ENCODE measurements around the gene PITPNC1.

Gene PITPNC1

DNA sequence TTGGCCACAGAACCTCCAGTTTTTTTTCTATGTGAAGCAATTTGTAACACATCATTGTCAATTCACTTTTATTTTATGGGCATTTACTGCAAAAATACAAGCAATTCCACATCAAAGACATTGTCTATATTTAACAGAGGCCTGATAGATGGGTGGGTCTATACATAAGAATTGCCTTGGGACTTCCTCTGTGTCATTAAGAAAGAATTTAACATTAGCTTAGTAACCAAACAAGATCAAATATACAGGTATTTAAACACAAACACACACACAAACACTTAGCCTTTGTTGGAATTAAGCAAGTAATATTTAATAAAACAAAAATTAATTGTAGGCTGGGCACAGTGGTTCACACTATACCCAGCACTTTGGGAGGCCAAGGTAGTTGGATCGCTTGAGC lies 4.3 kb upstream of the PITPNC1 start:
- no peak overlapping the region for H3K4me3 ChIP-seq (ENCODE audit: low read depth, low read length)
- DNase-seq (ENCODE audit: low read depth): no peak
- TF ChIP-seq, protein P1, sequence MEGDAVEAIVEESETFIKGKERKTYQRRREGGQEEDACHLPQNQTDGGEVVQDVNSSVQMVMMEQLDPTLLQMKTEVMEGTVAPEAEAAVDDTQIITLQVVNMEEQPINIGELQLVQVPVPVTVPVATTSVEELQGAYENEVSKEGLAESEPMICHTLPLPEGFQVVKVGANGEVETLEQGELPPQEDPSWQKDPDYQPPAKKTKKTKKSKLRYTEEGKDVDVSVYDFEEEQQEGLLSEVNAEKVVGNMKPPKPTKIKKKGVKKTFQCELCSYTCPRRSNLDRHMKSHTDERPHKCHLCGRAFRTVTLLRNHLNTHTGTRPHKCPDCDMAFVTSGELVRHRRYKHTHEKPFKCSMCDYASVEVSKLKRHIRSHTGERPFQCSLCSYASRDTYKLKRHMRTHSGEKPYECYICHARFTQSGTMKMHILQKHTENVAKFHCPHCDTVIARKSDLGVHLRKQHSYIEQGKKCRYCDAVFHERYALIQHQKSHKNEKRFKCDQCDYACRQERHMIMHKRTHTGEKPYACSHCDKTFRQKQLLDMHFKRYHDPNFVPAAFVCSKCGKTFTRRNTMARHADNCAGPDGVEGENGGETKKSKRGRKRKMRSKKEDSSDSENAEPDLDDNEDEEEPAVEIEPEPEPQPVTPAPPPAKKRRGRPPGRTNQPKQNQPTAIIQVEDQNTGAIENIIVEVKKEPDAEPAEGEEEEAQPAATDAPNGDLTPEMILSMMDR (conservative IDR thresholded peaks at IDR 0.05; ENCODE audit: low read depth, low read length): no peak

DNA sequence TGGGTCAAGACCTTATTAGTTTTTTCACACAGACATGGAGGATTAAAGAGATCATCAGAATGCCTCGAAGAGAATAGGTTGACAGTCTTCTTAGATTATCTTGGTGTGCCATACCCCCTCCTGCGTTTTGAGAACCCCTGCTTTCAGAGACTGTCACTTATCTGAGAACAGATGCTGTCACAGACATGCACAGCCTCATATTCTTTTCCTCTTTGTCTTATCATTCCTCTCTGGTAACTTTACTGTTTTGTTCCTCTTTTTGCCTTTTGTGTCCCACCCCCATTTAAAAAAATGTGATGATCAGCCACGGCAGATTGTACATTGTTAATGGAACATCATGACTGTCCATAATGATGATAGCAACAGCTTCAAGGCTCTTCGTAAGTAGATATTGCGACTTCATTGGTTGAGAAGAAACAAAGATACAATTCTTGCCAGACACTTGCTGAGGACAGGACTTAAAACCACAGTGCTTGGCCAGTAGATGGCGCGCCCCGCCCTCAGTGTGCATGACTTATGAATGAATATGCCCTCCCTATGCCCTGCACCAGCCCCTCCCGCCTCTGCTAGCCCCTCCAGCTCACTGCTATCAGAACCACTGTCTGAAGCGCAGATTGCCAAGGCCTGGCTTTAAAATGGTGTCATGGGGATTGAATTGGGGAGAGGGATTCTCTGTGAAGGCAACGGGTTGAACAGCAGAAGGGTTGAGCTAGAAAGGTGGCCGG lies 2.6 kb upstream of the PITPNC1 start:
- DNase-seq (ENCODE audit: low read depth): peak; percentile 92
- no peak overlapping the region for H3K4me3 ChIP-seq (ENCODE audit: low read depth, low read length)
- TF ChIP-seq, protein P1 (conservative IDR thresholded peaks at IDR 0.05; ENCODE audit: low read depth, low read length): peak; percentile 90

DNA sequence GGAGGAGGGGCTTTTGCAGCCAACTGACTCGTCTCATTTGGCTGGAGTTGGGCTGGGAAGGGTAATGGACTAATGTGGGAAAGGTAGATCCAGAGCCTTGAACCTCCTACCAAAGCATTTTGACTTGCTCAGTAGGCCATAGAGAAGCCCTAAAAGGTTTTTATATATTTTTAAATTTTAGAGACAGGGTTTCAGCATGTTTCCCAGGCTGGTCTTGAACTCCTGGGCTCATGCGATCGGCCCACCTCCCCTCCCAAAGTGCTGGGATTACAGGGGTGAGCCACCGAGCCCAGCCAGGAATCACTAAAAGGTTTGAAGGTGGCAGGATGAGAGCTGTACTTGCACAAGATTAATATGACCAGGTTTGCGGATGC lies 2.0 kb upstream of the PITPNC1 start:
- no peak overlapping the region for H3K4me3 ChIP-seq (ENCODE audit: low read depth, low read length)
- TF ChIP-seq, protein P1 (conservative IDR thresholded peaks at IDR 0.05; ENCODE audit: low read depth, low read length): no peak
- no peak for DNase-seq (ENCODE audit: low read depth)

DNA sequence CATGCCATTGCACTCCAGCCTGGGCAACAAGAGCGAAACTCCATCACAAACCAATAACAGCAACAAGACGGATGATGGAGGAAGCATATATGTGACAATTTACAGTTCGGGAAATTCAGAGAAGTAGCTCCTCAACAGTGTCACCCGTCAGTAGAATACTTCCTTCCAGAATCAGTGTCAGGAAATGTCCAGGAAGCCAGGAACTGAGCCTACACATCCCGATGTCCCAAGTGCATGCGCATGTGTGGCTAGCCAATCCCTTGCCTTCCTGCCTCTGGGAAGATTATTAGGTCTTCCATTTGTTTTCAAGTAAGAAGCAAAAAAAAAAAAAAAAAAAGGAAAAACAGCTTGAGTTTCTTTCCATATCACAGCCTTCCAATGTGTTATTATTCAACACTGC lies 1.4 kb upstream of the PITPNC1 start:
- H3K4me3 ChIP-seq (ENCODE audit: low read depth, low read length): no peak overlapping the region
- no peak for DNase-seq (ENCODE audit: low read depth)
- TF ChIP-seq, protein P1 (conservative IDR thresholded peaks at IDR 0.05; ENCODE audit: low read depth, low read length): no peak

DNA sequence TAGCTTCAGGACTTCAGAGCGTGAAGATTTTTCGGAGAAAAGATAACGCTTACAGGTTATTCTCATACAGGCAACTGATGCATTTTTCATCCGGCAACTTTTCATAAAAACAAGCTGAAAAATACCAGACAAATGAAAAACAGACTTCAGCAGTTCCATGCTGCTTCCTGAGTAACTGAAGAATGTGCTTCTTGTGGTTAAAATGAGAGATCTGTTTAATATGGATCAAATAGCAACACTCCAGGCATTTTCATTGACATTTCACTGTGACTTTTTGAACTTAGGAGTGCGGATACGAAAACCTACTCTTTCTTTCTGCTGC lies 705 bp upstream of the PITPNC1 start:
- TF ChIP-seq, protein P1 (conservative IDR thresholded peaks at IDR 0.05; ENCODE audit: low read depth, low read length): no peak
- DNase-seq (ENCODE audit: low read depth): peak; percentile 66
- H3K4me3 ChIP-seq (ENCODE audit: low read depth, low read length): peak overlapping the region; percentile 72

DNA sequence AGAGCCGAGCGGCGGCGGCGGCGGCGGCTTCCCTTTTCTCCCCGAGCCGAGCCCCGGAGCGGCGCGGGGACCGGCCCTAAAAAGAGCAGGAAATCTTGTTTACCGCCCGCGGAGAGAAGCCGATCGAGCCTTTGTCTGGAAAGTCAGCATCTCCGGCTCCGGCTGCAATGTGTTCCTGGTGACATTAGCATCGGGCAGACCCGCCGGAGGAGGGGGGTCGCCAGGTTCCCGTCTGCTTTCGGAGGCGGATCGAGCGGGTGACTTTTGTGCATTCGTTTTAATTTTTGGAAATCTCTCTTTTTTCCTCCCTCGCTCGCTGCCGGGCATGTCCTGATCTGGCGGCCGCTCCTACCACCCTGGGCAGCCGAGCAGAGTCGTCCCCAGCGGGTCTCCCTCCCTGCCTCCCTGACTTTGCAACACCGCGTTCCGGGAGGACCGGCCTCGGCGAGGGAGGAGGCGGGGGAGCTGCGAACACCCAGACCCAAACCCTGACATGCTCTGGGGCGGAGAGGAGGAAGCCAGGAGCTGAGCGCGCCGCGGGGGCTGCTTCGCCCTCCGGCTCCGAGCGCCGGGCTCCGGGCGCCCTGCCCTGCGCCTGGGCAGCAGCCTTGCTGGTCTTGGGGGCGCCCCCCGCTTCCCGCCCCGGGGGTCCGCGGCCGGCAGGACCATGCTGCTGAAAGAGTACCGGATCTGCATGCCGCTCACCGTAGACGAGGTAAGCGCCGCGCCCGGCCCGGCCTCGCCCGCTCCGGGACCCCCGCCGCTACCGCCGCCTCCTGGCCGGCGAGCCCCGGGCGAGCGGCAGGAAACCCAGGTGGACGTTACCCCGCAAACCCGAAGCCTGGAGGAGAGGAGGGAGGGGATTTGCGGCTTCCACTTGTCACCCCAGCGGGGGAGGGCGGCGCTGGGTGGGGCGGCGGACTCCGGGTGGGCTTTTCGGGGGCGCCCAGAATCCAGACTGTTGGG lies 690 bp downstream of the PITPNC1 start:
- H3K4me3 ChIP-seq (ENCODE audit: low read depth, low read length): peak overlapping the region; percentile 72
- peak; percentile 43 for DNase-seq (ENCODE audit: low read depth)
- TF ChIP-seq, protein P1 (conservative IDR thresholded peaks at IDR 0.05; ENCODE audit: low read depth, low read length): peak; percentile 32

All from choroid plexus epithelial cell (primary cell).